B cell (primary cell): ENCODE data around the gene AKR1B1. TPM values are rescaled to one million over a fixed set of nuclear protein-coding genes. Genes with fewer than 3 reads are reported as not detected.

Experiments
- ATAC-seq: fragments of 200-7000 bp; cut with Tn5 transposase; one replicate; pipeline ENCODE4 v1.10.0; 2021; ENCODE audit warnings: low read depth, mild to moderate bottlenecking, moderate number of reproducible peaks, moderate library complexity
- CTCF ChIA-PET: fragments of 350-600 bp; sonication (Branson Sonifier 250); formaldehyde crosslinking; loops from one replicate; lab custom pipeline; 2021; ENCODE audit warnings: antibody characterized with exemption, inconsistent platforms; lab: Charles Lee
- POLR2A ChIA-PET: fragments of 350-600 bp; sonication (Branson Sonifier 250); formaldehyde crosslinking; loops from one replicate; lab custom pipeline; 2021; ENCODE audit warnings: antibody characterized with exemption; lab: Charles Lee
- DNase-seq: peaks from one replicate; pipeline ENCODE4 v3.0.0; 2013
- H2AFZ ChIP-seq: 2 replicates; pipeline ENCODE4 v1.6.1; 2012; ENCODE audit warnings: mild to moderate bottlenecking, low read depth, low read length; ENCODE audit not compliant: insufficient read depth, poor library complexity, severe bottlenecking
- H3K27ac ChIP-seq, 2 donors: 1 replicate in 1 of 2; 2 replicates in 1 of 2; pipeline ENCODE4 v1.5.1; 2012 to 2013; ENCODE audit warnings: low read length in 2 of 2, mild to moderate bottlenecking in 2 of 2, moderate library complexity in 1 of 2
- H3K27me3 ChIP-seq, 4 experiments: fragments of 200-600 bp in 1 of 4; sonication (generic) in 1 of 4; replicated peaks in 1 of 4; 1 replicate in 2 of 4; 2 replicates in 2 of 4; pipeline versions ENCODE4 v1.6.1 to v1.7.0; 2013 to 2016; ENCODE audit warnings: low read length in 3 of 4, mild to moderate bottlenecking in 2 of 4, mixed read lengths in 1 of 4, moderate library complexity in 1 of 4; ENCODE audit not compliant: insufficient read depth in 4 of 4, control insufficient read depth in 3 of 4; ENCODE audit errors: control extremely low read depth in 1 of 4
- H3K36me3 ChIP-seq, 2 experiments: replicated peaks in 1 of 2; 1 replicate in 1 of 2; 2 replicates in 1 of 2; pipeline versions ENCODE4 v1.6.1 to v1.7.1; 2013; ENCODE audit warnings: low read length in 1 of 2; ENCODE audit not compliant: insufficient read depth in 2 of 2, control insufficient read depth in 1 of 2; ENCODE audit errors: control extremely low read depth in 1 of 2, extremely low read depth in 1 of 2
- H3K4me1 ChIP-seq, 2 donors: fragments of 200-600 bp in 1 of 2; sonication (generic) in 1 of 2; 1 replicate in 1 of 2; 2 replicates in 1 of 2; pipeline versions ENCODE4 v1.5.1 to v1.6.1; 2013 to 2017; ENCODE audit warnings: low read length in 2 of 2; ENCODE audit not compliant: control insufficient read depth in 2 of 2, insufficient read depth in 2 of 2
- H3K4me2 ChIP-seq: replicated peaks from 2 replicates; pipeline ENCODE3; 2012; ENCODE audit warnings: mild to moderate bottlenecking, low read depth, low read length; ENCODE audit not compliant: poor library complexity, severe bottlenecking
- H3K4me3 ChIP-seq, 5 experiments: fragments of 200-600 bp in 1 of 5; sonication (generic) in 1 of 5; 1 replicate in 3 of 5; 2 replicates in 2 of 5; pipeline versions ENCODE4 v1.5.1 to v1.7.0; 2011 to 2016; ENCODE audit warnings: low read length in 4 of 5, mild to moderate bottlenecking in 4 of 5, low read depth in 2 of 5, control low read depth in 1 of 5, moderate library complexity in 1 of 5; ENCODE audit not compliant: insufficient read depth in 1 of 5; ENCODE audit errors: control extremely low read depth in 1 of 5, extremely low read depth in 1 of 5
- H3K79me2 ChIP-seq: fragments of 200-600 bp; sonication (generic); one replicate; pipeline ENCODE4 v1.6.0; 2016; ENCODE audit warnings: low read length; ENCODE audit not compliant: control insufficient read depth, insufficient read depth
- H3K9ac ChIP-seq: fragments of 200-600 bp; sonication (generic); 2 replicates; pipeline ENCODE4 v1.6.1; 2017; ENCODE audit warnings: mild to moderate bottlenecking, low read length, moderate library complexity
- H3K9me3 ChIP-seq, 3 donors: one replicate each; pipeline versions ENCODE4 v1.6.1 to v1.7.1; 2013; ENCODE audit warnings: low read length in 2 of 3; ENCODE audit not compliant: control insufficient read depth in 2 of 3, insufficient read depth in 1 of 3; ENCODE audit errors: control extremely low read depth in 1 of 3
- H4K20me1 ChIP-seq: 2 replicates; pipeline ENCODE4 v1.6.0; 2012; ENCODE audit warnings: mild to moderate bottlenecking, low read length; ENCODE audit not compliant: insufficient read depth, control insufficient read depth, poor library complexity, severe bottlenecking
- H3K27ac Mint-ChIP-seq: one replicate; pipeline ENCODE4 v1.8.0; 2021; ENCODE audit warnings: mixed read lengths
- H3K27me3 Mint-ChIP-seq: one replicate; pipeline ENCODE4 v1.8.0; 2021; ENCODE audit warnings: mixed read lengths
- H3K4me1 Mint-ChIP-seq: one replicate; pipeline ENCODE4 v1.8.0; 2021; ENCODE audit warnings: mixed read lengths
- H3K4me3 Mint-ChIP-seq: one replicate; pipeline ENCODE4 v1.8.0; 2021; ENCODE audit warnings: mixed read lengths
- H3K9me3 Mint-ChIP-seq: one replicate; pipeline ENCODE4 v1.8.0; 2022; ENCODE audit warnings: mixed read lengths; ENCODE audit not compliant: insufficient read depth
- CTCF ChIP-seq: fragments of 200-600 bp; IDR thresholded peaks from one replicate; pipeline ENCODE4 v1.8.0; 2022; ENCODE audit warnings: antibody characterized with exemption, mild to moderate bottlenecking
- EZH2 ChIP-seq: IDR thresholded peaks from 2 replicates; pipeline ENCODE4 v1.6.1; 2012; ENCODE audit warnings: borderline replicate concordance, low read depth, mild to moderate bottlenecking, moderate library complexity, low read length; ENCODE audit not compliant: insufficient read depth, poor library complexity, severe bottlenecking
- WGBS: methylation state at CpG from one replicate; pipeline ENCODE4 v1.1.5; 2013; ENCODE audit warnings: missing lambda C conversion rate; ENCODE audit not compliant: insufficient coverage; 5-methylcytosine and 5-hydroxymethylcytosine counted together
- intact Hi-C: fragments of 100-400 bp; cut with micrococcal nuclease; formaldehyde crosslinking; loops from one replicate; pipeline ENCODE4 v1.10.0; 2022
- polyA plus RNA-seq: library from polyadenylated mRNA; depleted of rRNA; stranded (reverse); fragments of >200 nt; gene quantifications from 2 replicates; pipeline ENCODE4 v1.2.3, GENCODE V29; 2012
- total RNA-seq, 2 donors: library from RNA; stranded (reverse); fragments of 120-200 nt in 1 of 2; gene quantifications; 1 replicate in 1 of 2; 2 replicates in 1 of 2; pipeline versions ENCODE4 v1.2.3 to v1.2.4, GENCODE V29; 2013 to 2022

The AKR1B1 gene
- total and polyA plus RNA-seq, 2 donors (not counting 1 experiment from before 2014, with no cell fraction given): 82.9 to 89.6 TPM

- Mint-ChIP-seq H3K27ac (no peak overlapping the region), H3K9me3 (no peaks in the 10 kb centered on the region)
- POLR2A ChIA-PET: no interaction called here
These were observed 47.0 kb upstream of the AKR1B1 start for GRCh38 chr7:134505856-134506255.

GRCh38 chr7:134504660-134505164, 45.8 kb upstream of the AKR1B1 start:
- Mint-ChIP-seq H3K27ac (no peak overlapping the region), H3K27me3 (peaks cover 13% of the 10 kb centered on the region), H3K9me3 (no peaks in the 10 kb centered on the region), H3K4me3 (no peak overlapping the region), H3K4me1 (no peaks in the 10 kb centered on the region)
- no peak overlapping the region for H2AFZ ChIP-seq
- no peak overlapping the region for H3K27ac ChIP-seq
- ChIA-PET CTCF (no interaction called here), POLR2A (no interaction called here)
- DNase-seq: no peak
- H3K4me1 ChIP-seq: no peaks in the 10 kb centered on the region
- H4K20me1 ChIP-seq: no peaks in the 10 kb centered on the region
- TF ChIP-seq EZH2: no peak
- no peak for TF ChIP-seq CTCF
- H3K9me3 ChIP-seq: no peaks in the 10 kb centered on the region
- H3K79me2 ChIP-seq: no peaks in the 10 kb centered on the region
- H3K4me3 ChIP-seq: no peak overlapping the region
- no peak for ATAC-seq
- 100% methylated on average over 1 of the region's 3 CpGs for WGBS
- H3K36me3 ChIP-seq: no peaks in the 10 kb centered on the region
- peaks cover 0 to 4% (median 1%) of the 10 kb centered on the region in 4 experiments for H3K27me3 ChIP-seq
- H3K4me2 ChIP-seq: no peak overlapping the region
- intact Hi-C loops: no loop called here
- H3K9ac ChIP-seq: no peak overlapping the region

More at GRCh38 chr7:134505856-134506255, 47.0 kb upstream of the AKR1B1 start:
- Mint-ChIP-seq H3K4me3 (no peak overlapping the region), H3K4me1 (no peaks in the 10 kb centered on the region), H3K27me3 (peaks cover 13% of the 10 kb centered on the region)
- H4K20me1 ChIP-seq: no peaks in the 10 kb centered on the region
- no peaks in the 10 kb centered on the region for H3K4me1 ChIP-seq
- no peaks in the 10 kb centered on the region for H3K79me2 ChIP-seq
- CTCF ChIA-PET: interaction anchor here (1.3 kb wide), 1 partner anchor 42 kb away, joined by 4 read pairs; no protein-coding TSS in a partner anchor
- no peak overlapping the region for H3K9ac ChIP-seq
- no peak for TF ChIP-seq EZH2
- ATAC-seq (no peak), DNase-seq (no peak)
- H3K4me2 ChIP-seq: no peak overlapping the region
- peaks cover 0 to 2% (median 1%) of the 10 kb centered on the region in 4 experiments for H3K27me3 ChIP-seq
- H3K4me3 ChIP-seq: no peak overlapping the region
- H3K9me3 ChIP-seq: no peaks in the 10 kb centered on the region
- no peaks in the 10 kb centered on the region for H3K36me3 ChIP-seq
- intact Hi-C loops: no loop called here
- no peak overlapping the region for H3K27ac ChIP-seq
- no peak overlapping the region for H2AFZ ChIP-seq
- WGBS: 95% methylated on average over 4 of the region's 4 CpGs
